CD14-positive monocyte (primary cell): ENCODE results near the gene LRRC8E. TPM values are rescaled to one million over a fixed set of nuclear protein-coding genes. Genes with fewer than 3 reads are reported as not detected.

Experiments
- DNase-seq, 3 donors: peaks; one replicate each; pipeline ENCODE4 v3.0.0-alpha.2; 2011 to 2022
- H2AFZ ChIP-seq: 2 replicates; pipeline ENCODE4 v1.6.0; 2012; ENCODE audit warnings: mild to moderate bottlenecking, low read depth, low read length, inconsistent platforms; ENCODE audit not compliant: insufficient read depth, poor library complexity, severe bottlenecking
- H3K27ac ChIP-seq, 2 donors: 1 replicate in 1 of 2; 2 replicates in 1 of 2; pipeline ENCODE4 v1.5.1; 2012 to 2013; ENCODE audit warnings: low read length in 2 of 2, control low read depth in 1 of 2, inconsistent platforms in 1 of 2, low read depth in 1 of 2, mild to moderate bottlenecking in 1 of 2
- H3K27me3 ChIP-seq, 2 donors: one replicate each; pipeline versions ENCODE4 v1.6.0 to v1.6.1; 2011 to 2013; ENCODE audit warnings: low read length in 2 of 2; ENCODE audit not compliant: control insufficient read depth in 2 of 2, insufficient read depth in 2 of 2
- H3K36me3 ChIP-seq, 2 donors: replicated peaks in 1 of 2; 1 replicate in 1 of 2; 2 replicates in 1 of 2; pipeline versions ENCODE4 v1.5.1 to v1.6.1; 2012 to 2013; ENCODE audit warnings: low read length in 2 of 2, control low read depth in 1 of 2, inconsistent platforms in 1 of 2, mild to moderate bottlenecking in 1 of 2; ENCODE audit not compliant: insufficient read depth in 2 of 2, control insufficient read depth in 1 of 2
- H3K4me1 ChIP-seq, 2 donors: 1 replicate in 1 of 2; 2 replicates in 1 of 2; pipeline versions ENCODE4 v1.5.1 to v1.6.1; 2012 to 2013; ENCODE audit warnings: low read length in 2 of 2, control low read depth in 1 of 2, inconsistent platforms in 1 of 2, mild to moderate bottlenecking in 1 of 2, moderate library complexity in 1 of 2; ENCODE audit not compliant: insufficient read depth in 2 of 2, control insufficient read depth in 1 of 2
- H3K4me2 ChIP-seq: replicated peaks from 2 replicates; pipeline ENCODE3; 2012; ENCODE audit warnings: low read length, moderate library complexity, mild to moderate bottlenecking; ENCODE audit not compliant: poor library complexity, severe bottlenecking; ENCODE audit errors: extremely low read depth
- H3K4me3 ChIP-seq, 3 experiments: fragments of 200-600 bp in 1 of 3; sonication (generic) in 1 of 3; replicated peaks in 1 of 3; 1 replicate in 2 of 3; 2 replicates in 1 of 3; pipeline ENCODE4 v1.5.1; 2011 to 2013; ENCODE audit warnings: low read length in 3 of 3, mild to moderate bottlenecking in 3 of 3, control low read depth in 2 of 3, low read depth in 2 of 3, inconsistent platforms in 1 of 3, moderate library complexity in 1 of 3
- H3K79me2 ChIP-seq: 2 replicates; pipeline ENCODE4 v1.6.0; 2012; ENCODE audit warnings: mild to moderate bottlenecking, control low read depth, inconsistent platforms, low read length, moderate library complexity; ENCODE audit not compliant: insufficient read depth
- H3K9ac ChIP-seq: 2 replicates; pipeline ENCODE4 v1.6.0; 2017; ENCODE audit warnings: low read length, mild to moderate bottlenecking; ENCODE audit not compliant: insufficient read depth, poor library complexity, severe bottlenecking
- H3K9me3 ChIP-seq, 2 donors: replicated peaks in 1 of 2; 1 replicate in 1 of 2; 2 replicates in 1 of 2; pipeline versions ENCODE4 v1.5.1 to v1.6.1; 2012 to 2013; ENCODE audit warnings: low read length in 2 of 2, control low read depth in 1 of 2; ENCODE audit not compliant: control insufficient read depth in 1 of 2, insufficient read depth in 1 of 2
- H4K20me1 ChIP-seq: 2 replicates; pipeline ENCODE4 v1.6.0; 2012; ENCODE audit warnings: mild to moderate bottlenecking, low read length, control low read depth, moderate library complexity; ENCODE audit not compliant: insufficient read depth
- H3K27ac Mint-ChIP-seq, 7 donors: one replicate each; pipeline ENCODE4 v1.8.0; 2020; ENCODE audit warnings: mild to moderate bottlenecking in 7 of 7, mixed read lengths in 7 of 7, moderate library complexity in 6 of 7, inconsistent platforms in 2 of 7
- H3K27me3 Mint-ChIP-seq, 3 donors: one replicate each; pipeline ENCODE4 v1.8.0; 2021 to 2022; ENCODE audit warnings: low read depth in 3 of 3, mild to moderate bottlenecking in 3 of 3, mixed read lengths in 3 of 3, moderate library complexity in 3 of 3, inconsistent platforms in 1 of 3
- H3K36me3 Mint-ChIP-seq, 2 donors: one replicate each; pipeline ENCODE4 v1.8.0; 2020; ENCODE audit warnings: mixed read lengths in 2 of 2, inconsistent platforms in 1 of 2, mild to moderate bottlenecking in 1 of 2
- H3K4me1 Mint-ChIP-seq: one replicate; pipeline ENCODE4 v1.8.0; 2020; ENCODE audit warnings: mild to moderate bottlenecking, mixed read lengths
- H3K4me3 Mint-ChIP-seq, 2 donors: one replicate each; pipeline ENCODE4 v1.8.0; 2020; ENCODE audit warnings: mild to moderate bottlenecking in 2 of 2, mixed read lengths in 2 of 2, moderate library complexity in 1 of 2
- H3K9me3 Mint-ChIP-seq, 7 donors: one replicate each; pipeline ENCODE4 v1.8.0; 2020 to 2022; ENCODE audit warnings: mixed read lengths in 7 of 7, mild to moderate bottlenecking in 6 of 7, moderate library complexity in 6 of 7, inconsistent platforms in 2 of 7
- WGBS: methylation state at CpG from one replicate; pipeline ENCODE4 v1.1.5; 2013; ENCODE audit warnings: missing lambda C conversion rate; ENCODE audit not compliant: insufficient coverage; 5-methylcytosine and 5-hydroxymethylcytosine counted together
- intact Hi-C, 2 donors: fragments of 100-400 bp; cut with micrococcal nuclease; formaldehyde crosslinking; loops; one replicate each; pipeline versions ENCODE4 v1.15.0 to v1.15.1; 2023
- polyA plus RNA-seq, 3 donors: library from polyadenylated mRNA; depleted of rRNA in 1 of 3; unstranded in 2 of 3; stranded (reverse) in 1 of 3; fragments of 300-500 nt in 2 of 3; fragments of >200 nt in 1 of 3; fragmentation: Illumina TruSeq in 2 of 3; gene quantifications; 1 replicate in 2 of 3; 2 replicates in 1 of 3; pipeline ENCODE4 v1.2.3, GENCODE V29; 2012 to 2021
- TF ChIP-seq, protein P1 (sequence below): fragments of 200-600 bp; IDR thresholded peaks from one replicate; pipeline ENCODE4 v1.8.0; 2022; ENCODE audit warnings: antibody characterized with exemption, mild to moderate bottlenecking

Gene LRRC8E
- polyA plus RNA-seq, 3 donors: not detected

DNA sequence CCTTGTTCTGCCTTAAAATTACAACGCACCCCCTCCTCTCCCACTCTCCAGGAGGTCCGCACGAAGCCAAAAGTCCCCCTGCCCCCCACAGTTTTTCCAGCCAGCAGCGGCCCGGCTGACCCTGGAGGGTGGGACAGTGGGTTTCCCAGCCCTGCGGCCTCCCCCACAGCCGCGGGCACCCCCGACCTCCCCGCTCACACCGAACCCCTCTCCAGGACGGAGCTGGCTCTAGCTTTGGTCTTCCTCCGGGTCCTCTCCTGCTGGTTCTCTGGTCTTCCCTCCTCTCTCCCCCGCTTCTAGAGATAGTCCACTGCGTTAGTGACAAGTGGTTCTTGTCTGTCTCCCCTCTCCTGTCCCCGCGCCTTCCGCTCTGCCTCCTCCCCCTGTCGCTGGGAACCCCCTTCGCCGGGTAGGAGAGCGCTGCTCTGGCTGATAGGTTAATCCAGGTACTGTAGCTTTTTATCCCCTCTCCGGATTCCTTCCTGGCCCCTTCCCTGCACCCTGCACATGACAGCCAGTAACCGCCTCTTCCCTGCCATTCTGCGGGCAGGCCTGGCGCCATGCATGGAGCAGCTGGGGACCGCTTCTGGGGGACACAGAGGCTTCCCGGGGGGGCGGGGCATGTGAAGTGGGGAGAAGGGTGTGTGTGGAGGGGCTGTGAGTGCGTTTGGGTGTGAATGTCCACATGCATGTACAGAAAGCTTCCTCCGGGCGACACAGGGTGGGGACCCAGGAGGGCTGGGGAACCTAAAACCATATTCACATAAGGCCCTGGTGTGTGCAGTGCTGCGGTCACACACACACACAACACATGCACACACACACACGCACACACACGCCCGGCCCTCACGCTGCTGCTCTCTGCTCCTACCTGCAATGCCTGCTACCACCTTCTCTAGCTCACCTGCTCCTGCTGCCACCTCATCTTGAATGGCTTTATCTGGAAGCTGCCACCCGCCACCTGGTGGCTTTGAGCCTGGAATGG, 31.3 kb upstream of the LRRC8E start:
- H3K4me3 ChIP-seq: no peak overlapping the region
- Mint-ChIP-seq H3K27ac (no peak overlapping the region), H3K36me3 (peaks cover 7 to 15% of the 10 kb centered on the region in 2 donors), H3K4me1 (peaks cover 7% of the 10 kb centered on the region), H3K9me3 (peaks cover 0 to 11% (median 0%) of the 10 kb centered on the region in 7 donors), H3K4me3 (no peak overlapping the region), H3K27me3 (peaks cover 18 to 23% (median 23%) of the 10 kb centered on the region in 3 donors)
- H3K4me2 ChIP-seq: no peak overlapping the region
- peaks cover 8 to 19% of the 10 kb centered on the region in 2 donors for H3K27me3 ChIP-seq
- peaks cover 12 to 17% of the 10 kb centered on the region in 2 donors for H3K4me1 ChIP-seq
- H3K36me3 ChIP-seq: no peaks in the 10 kb centered on the region
- TF ChIP-seq, protein P1, sequence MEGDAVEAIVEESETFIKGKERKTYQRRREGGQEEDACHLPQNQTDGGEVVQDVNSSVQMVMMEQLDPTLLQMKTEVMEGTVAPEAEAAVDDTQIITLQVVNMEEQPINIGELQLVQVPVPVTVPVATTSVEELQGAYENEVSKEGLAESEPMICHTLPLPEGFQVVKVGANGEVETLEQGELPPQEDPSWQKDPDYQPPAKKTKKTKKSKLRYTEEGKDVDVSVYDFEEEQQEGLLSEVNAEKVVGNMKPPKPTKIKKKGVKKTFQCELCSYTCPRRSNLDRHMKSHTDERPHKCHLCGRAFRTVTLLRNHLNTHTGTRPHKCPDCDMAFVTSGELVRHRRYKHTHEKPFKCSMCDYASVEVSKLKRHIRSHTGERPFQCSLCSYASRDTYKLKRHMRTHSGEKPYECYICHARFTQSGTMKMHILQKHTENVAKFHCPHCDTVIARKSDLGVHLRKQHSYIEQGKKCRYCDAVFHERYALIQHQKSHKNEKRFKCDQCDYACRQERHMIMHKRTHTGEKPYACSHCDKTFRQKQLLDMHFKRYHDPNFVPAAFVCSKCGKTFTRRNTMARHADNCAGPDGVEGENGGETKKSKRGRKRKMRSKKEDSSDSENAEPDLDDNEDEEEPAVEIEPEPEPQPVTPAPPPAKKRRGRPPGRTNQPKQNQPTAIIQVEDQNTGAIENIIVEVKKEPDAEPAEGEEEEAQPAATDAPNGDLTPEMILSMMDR: no peak
- WGBS: 98% methylated on average over 15 of the region's 38 CpGs
- DNase-seq: no peak
- no peaks in the 10 kb centered on the region for H3K79me2 ChIP-seq
- H3K9me3 ChIP-seq: no peaks in the 10 kb centered on the region
- H3K27ac ChIP-seq: no peak overlapping the region
- H4K20me1 ChIP-seq: no peaks in the 10 kb centered on the region
- intact Hi-C loops: no loop called here
- H3K9ac ChIP-seq: no peak overlapping the region
- no peak overlapping the region for H2AFZ ChIP-seq

GRCh38 chr19:7857727-7858108, 30.6 kb upstream of the LRRC8E start:
- H3K27me3 ChIP-seq: peaks cover 11 to 22% of the 10 kb centered on the region in 2 donors
- TF ChIP-seq, protein P1: no peak
- no peak overlapping the region for H3K4me2 ChIP-seq
- intact Hi-C loops: no loop called here
- no peak overlapping the region for H3K4me3 ChIP-seq
- H3K4me1 ChIP-seq: peaks cover 16 to 22% of the 10 kb centered on the region in 2 donors
- DNase-seq: no peak
- H3K27ac Mint-ChIP-seq: no peak overlapping the region
- no peak overlapping the region for H3K27ac ChIP-seq
- peaks cover 7 to 15% of the 10 kb centered on the region in 2 donors for H3K36me3 Mint-ChIP-seq
- H3K36me3 ChIP-seq: no peaks in the 10 kb centered on the region
- peaks cover 0 to 16% (median 0%) of the 10 kb centered on the region in 7 donors for H3K9me3 Mint-ChIP-seq
- 89% methylated on average over 5 of the region's 8 CpGs for WGBS
- no peaks in the 10 kb centered on the region for H3K9me3 ChIP-seq
- H3K9ac ChIP-seq: no peak overlapping the region
- H3K79me2 ChIP-seq: no peaks in the 10 kb centered on the region
- peaks cover 11% of the 10 kb centered on the region for H3K4me1 Mint-ChIP-seq
- H3K4me3 Mint-ChIP-seq: no peak overlapping the region
- peaks cover 22 to 29% (median 26%) of the 10 kb centered on the region in 3 donors for H3K27me3 Mint-ChIP-seq
- H2AFZ ChIP-seq: no peak overlapping the region
- no peaks in the 10 kb centered on the region for H4K20me1 ChIP-seq
